OCI-LY7 (cell line): ENCODE results near the gene MRPL34. TPM values are rescaled to one million over a fixed set of nuclear protein-coding genes. Genes with fewer than 3 reads are reported as not detected.

Source experiments
- BruUV-seq: library from RNA; stranded (reverse); fragments of 400-500 nt; replicated peaks from 2 replicates; lab custom pipeline; 2021; lab: Mats Ljungman, UMichigan
- CTCF ChIA-PET: fragments of 300-600 bp; sonication (Branson Sonifier 250); formaldehyde crosslinking; loops from one replicate; lab custom pipeline; 2022; ENCODE audit warnings: antibody characterized with exemption; ENCODE audit not compliant: unreplicated experiment; lab: Charles Lee
- POLR2A ChIA-PET: fragments of 300-600 bp; sonication (Branson Sonifier 250); formaldehyde crosslinking; loops from one replicate; lab custom pipeline; 2022; ENCODE audit warnings: antibody characterized with exemption; lab: Charles Lee
- DNase-seq: peaks from one replicate; pipeline ENCODE4 v3.0.0-alpha.2; 2015; ENCODE audit warnings: low spot score
- H2AFZ ChIP-seq: fragments of 200-600 bp; sonication (generic), shearing (Covaris generic); 2 replicates; pipeline ENCODE4 v1.6.1; 2014; ENCODE audit warnings: mild to moderate bottlenecking, antibody characterized with exemption, low read length, moderate library complexity
- H3K27ac ChIP-seq: fragments of 200-600 bp; sonication (generic); 2 replicates; pipeline ENCODE4 v1.5.1; 2014; ENCODE audit warnings: mixed run types, low read depth, mild to moderate bottlenecking, moderate library complexity, low read length, inconsistent platforms; ENCODE audit not compliant: poor library complexity, severe bottlenecking
- H3K36me3 ChIP-seq: fragments of 200-600 bp; sonication (generic); 2 replicates; pipeline ENCODE4 v1.6.1; 2014; ENCODE audit warnings: mild to moderate bottlenecking, antibody characterized with exemption, low read length, moderate library complexity, mixed read lengths; ENCODE audit not compliant: insufficient read depth
- H3K4me1 ChIP-seq: fragments of 200-600 bp; sonication (generic); 2 replicates; pipeline ENCODE4 v1.5.1; 2014; ENCODE audit warnings: mild to moderate bottlenecking, low read length; ENCODE audit not compliant: insufficient read depth, poor library complexity, severe bottlenecking
- H3K4me2 ChIP-seq: fragments of 200-600 bp; sonication (generic); 2 replicates; pipeline ENCODE4 v1.6.1; 2014; ENCODE audit warnings: mild to moderate bottlenecking, low read length
- H3K4me3 ChIP-seq: fragments of 200-600 bp; sonication (generic); 2 replicates; pipeline ENCODE4 v1.5.1; 2014; ENCODE audit warnings: mild to moderate bottlenecking, low read depth, low read length; ENCODE audit not compliant: poor library complexity, severe bottlenecking
- H3K79me2 ChIP-seq: fragments of 200-600 bp; sonication (generic); 2 replicates; pipeline ENCODE4 v1.6.1; 2016; ENCODE audit warnings: low read depth, mild to moderate bottlenecking, low read length, moderate library complexity, mixed read lengths; ENCODE audit not compliant: insufficient read depth
- H3K9me2 ChIP-seq: fragments of 200-600 bp; sonication (generic); 2 replicates; pipeline ENCODE4 v1.6.1; 2016; ENCODE audit warnings: mild to moderate bottlenecking, low read length, mixed read lengths; ENCODE audit not compliant: insufficient read depth
- H3K9me3 ChIP-seq: fragments of 200-600 bp; sonication (generic); 2 replicates; pipeline ENCODE4 v1.6.1; 2014; ENCODE audit warnings: mild to moderate bottlenecking, mixed run types, low read length, mixed read lengths
- H4K20me1 ChIP-seq: fragments of 200-600 bp; sonication (generic); 2 replicates; pipeline ENCODE4 v1.6.1; 2014; ENCODE audit warnings: mild to moderate bottlenecking, antibody characterized with exemption, low read length, moderate library complexity, mixed read lengths; ENCODE audit not compliant: insufficient read depth
- CTCF ChIP-seq: fragments of 200-600 bp; sonication (generic); conservative IDR thresholded peaks from 2 replicates; pipeline ENCODE4 v1.5.1; 2014; ENCODE audit warnings: mild to moderate bottlenecking, antibody characterized with exemption, low read length, moderate library complexity, mixed read lengths
- EZH2phosphoT487 ChIP-seq: fragments of 200-600 bp; sonication (generic); IDR thresholded peaks from 2 replicates; pipeline ENCODE4 v1.6.1; 2018; ENCODE audit warnings: low read depth, borderline replicate concordance, mild to moderate bottlenecking, mixed run types, antibody characterized with exemption, low read length, moderate library complexity, mixed read lengths
- intact Hi-C: fragments of 100-400 bp; cut with micrococcal nuclease; formaldehyde crosslinking; loops from one replicate; pipeline ENCODE4 v1.10.0; 2022; ENCODE audit not compliant: unreplicated experiment
- total RNA-seq, 2 experiments: library from RNA; depleted of rRNA in 1 of 2; stranded (reverse); fragments of >200 nt in 1 of 2; shearing (Covaris generic) in 1 of 2; gene quantifications; 2 replicates each; pipeline ENCODE4 v1.2.3, GENCODE V29; 2014 to 2022

The MRPL34 gene
- total RNA-seq, 2 experiments from 2014 or later, result 173 to 174 TPM

GRCh38 chr19:17323300-17323963, 17.8 kb downstream of the MRPL34 start:
- no peak for TF ChIP-seq CTCF
- TF ChIP-seq EZH2phosphoT487, result no peak

GRCh38 chr19:17323964-17324332, 18.3 kb downstream of the MRPL34 start:
- POLR2A ChIA-PET, result no interaction called here
- no TSS peak for BruUV-seq

More at GRCh38 chr19:17323300-17323963, 17.8 kb downstream of the MRPL34 start:
- Histone ChIP-seq H4K20me1 (no peaks in the 10 kb centered on the region), H2AFZ (no peak overlapping the region), H3K4me1 (peaks cover 14% of the 10 kb centered on the region), H3K36me3 (peaks cover 35% of the 10 kb centered on the region), H3K9me3 (no peaks in the 10 kb centered on the region), H3K27ac (no peak overlapping the region), H3K4me2 (no peak overlapping the region), H3K4me3 (no peak overlapping the region), H3K9me2 (no peaks in the 10 kb centered on the region), H3K79me2 (no peaks in the 10 kb centered on the region)
- POLR2A ChIA-PET, result no interaction called here
- no peak for DNase-seq
- CTCF ChIA-PET, result no interaction called here
- intact Hi-C loops, result no loop called here
- BruUV-seq, result no TSS peak

More at GRCh38 chr19:17323964-17324332, 18.3 kb downstream of the MRPL34 start:
- CTCF ChIA-PET, result interaction anchor here (1.1 kb wide), 1 partner anchor 9 kb away, joined by 3 read pairs; no protein-coding TSS in a partner anchor
- no peaks in the 10 kb centered on the region for H3K9me3 ChIP-seq
- H3K79me2 ChIP-seq, result no peaks in the 10 kb centered on the region
- H3K27ac ChIP-seq, result no peak overlapping the region
- TF ChIP-seq CTCF (no peak), EZH2phosphoT487 (no peak)
- peaks cover 14% of the 10 kb centered on the region for H3K4me1 ChIP-seq
- no peak for DNase-seq
- intact Hi-C loops, result no loop called here
- H3K4me3 ChIP-seq, result no peak overlapping the region
- H4K20me1 ChIP-seq, result no peaks in the 10 kb centered on the region
- peaks cover 35% of the 10 kb centered on the region for H3K36me3 ChIP-seq
- H3K4me2 ChIP-seq, result no peak overlapping the region
- H2AFZ ChIP-seq, result no peak overlapping the region
- H3K9me2 ChIP-seq, result no peaks in the 10 kb centered on the region
